ENCODE results near the gene DDX52. TPM values are rescaled to one million over a fixed set of nuclear protein-coding genes. Genes with fewer than 3 reads are reported as not detected.
"Not testable (repeated sequence)": the region's sequence is repeated elsewhere in the genome, so short reads cannot be mapped to it uniquely, and the experiment has no call there.

Gene DDX52
- total RNA-seq: 10 to 100 TPM; 25.0 to 45.2 TPM

DNA sequence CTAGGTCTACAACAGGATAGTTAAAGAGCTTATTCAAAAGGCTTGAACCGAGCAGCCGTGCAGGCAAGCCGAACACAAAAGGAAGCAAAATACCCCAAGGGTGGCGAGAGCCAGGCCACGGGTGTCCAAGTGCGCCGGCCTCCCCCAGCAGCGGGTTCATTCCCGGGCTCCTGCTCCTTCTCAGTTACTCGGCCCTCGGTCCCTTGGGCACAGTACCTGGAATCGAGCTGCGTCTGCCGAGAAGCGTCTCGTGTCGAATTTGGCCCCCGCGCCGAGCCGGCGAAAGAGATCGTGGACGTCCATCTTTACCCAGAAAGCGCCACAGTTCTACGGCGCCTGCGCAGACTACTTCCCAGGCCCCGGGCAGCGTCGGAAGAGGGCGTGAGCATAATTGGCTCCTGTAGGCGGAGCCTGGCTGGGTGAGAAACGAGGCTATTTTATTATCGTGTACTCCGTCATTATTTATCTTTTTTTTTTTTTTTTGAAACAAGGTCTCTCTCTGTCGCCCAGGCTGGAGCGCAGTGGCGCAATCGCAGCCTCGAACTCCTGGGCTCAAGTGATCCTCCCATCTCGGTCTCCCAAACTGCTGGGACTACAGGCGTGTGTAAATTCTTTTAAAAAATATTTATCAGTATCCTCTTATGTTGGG lies at the start of gene DDX52:
Gene DDX52 (minus strand): TSS at position 329 of the 649 bp plus-strand sequence. CDS start 26 bp downstream, at position 303.
- H3K9me3 Mint-ChIP-seq: no peaks in the 10 kb centered on the region
- H3K27ac Mint-ChIP-seq: peak within 1 kb of the TSS; percentile 95 to 97
- peak; percentile 82 to 89 for DNase-seq (ENCODE audit: low spot score in 2 of 2)
- peak; percentile 98 to 99 for ATAC-seq
- peaks cover 20% of the 10 kb centered on the region in 2 donors for H3K36me3 Mint-ChIP-seq

- DNase-seq (ENCODE audit: low spot score in 2 of 2) (no peak), ATAC-seq (no peak)
- H3K27ac Mint-ChIP-seq: no peak overlapping the region
- no peaks in the 10 kb centered on the region for H3K36me3 Mint-ChIP-seq
- peaks cover 0 to 4% of the 10 kb centered on the region in 2 donors for H3K9me3 Mint-ChIP-seq
These were observed 48.6 kb upstream of the DDX52 start for GRCh38 chr17:37691807-37692206.

DNA sequence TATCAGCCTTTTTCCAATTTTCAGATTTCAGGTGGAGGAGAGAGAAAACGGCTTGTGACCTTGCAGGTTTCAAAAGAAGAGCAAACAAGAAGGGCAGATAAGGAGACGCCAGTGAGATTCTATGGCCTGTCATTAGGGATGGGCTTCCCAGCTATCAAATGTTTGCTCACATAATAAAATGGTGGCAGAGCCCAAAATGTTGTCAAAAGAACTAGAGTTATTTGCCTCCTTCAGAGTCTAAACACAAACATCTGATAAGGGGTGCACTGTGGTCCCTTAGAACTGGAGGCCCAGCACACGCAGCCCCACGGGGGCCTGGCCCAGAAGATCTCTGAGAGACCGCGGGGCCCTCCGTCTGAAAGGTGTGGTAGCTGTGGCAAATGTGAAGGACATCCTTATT lies 46.1 kb upstream of the DDX52 start:
- no peak for DNase-seq (ENCODE audit: low spot score in 2 of 2)
- no peaks in the 10 kb centered on the region for H3K9me3 Mint-ChIP-seq
- H3K36me3 Mint-ChIP-seq: no peaks in the 10 kb centered on the region
- no peak overlapping the region for H3K27ac Mint-ChIP-seq
- no peak for ATAC-seq

GRCh38 chr17:37683454-37683984 lies 40.3 kb upstream of the DDX52 start:
- ATAC-seq: no peak
- Mint-ChIP-seq H3K27ac (no peak overlapping the region), H3K9me3 (peaks cover 2 to 8% of the 10 kb centered on the region in 2 donors), H3K36me3 (peaks cover under 1 to 2% of the 10 kb centered on the region in 2 donors)
- no peak for DNase-seq (ENCODE audit: low spot score in 2 of 2)

DNA sequence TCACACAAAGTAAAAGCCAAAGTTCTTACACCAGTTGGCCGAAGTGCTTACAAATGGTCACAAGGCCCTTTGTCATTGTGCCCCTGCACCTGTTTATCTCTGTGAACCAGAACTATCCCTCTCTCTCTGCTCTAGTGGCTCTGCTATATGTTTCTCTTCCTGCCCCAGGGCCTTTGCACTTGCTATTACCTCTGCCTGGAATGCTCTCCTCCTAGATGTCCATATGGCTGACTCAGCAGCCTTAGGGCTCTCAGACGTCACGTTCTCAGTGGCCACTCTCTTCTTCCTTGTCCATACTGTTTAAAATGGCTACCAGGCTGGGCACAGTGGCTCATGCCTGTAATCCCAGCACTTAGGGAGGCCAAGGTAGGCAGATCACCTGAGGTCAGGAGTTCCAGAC lies 38.8 kb upstream of the DDX52 start:
- no peak for DNase-seq (ENCODE audit: low spot score in 2 of 2)
- H3K27ac Mint-ChIP-seq: peak overlapping the region in 1 of 2 donors; percentile 3
- H3K9me3 Mint-ChIP-seq: peaks cover 4 to 11% of the 10 kb centered on the region in 2 donors
- no peak for ATAC-seq
- peaks cover 5% of the 10 kb centered on the region in 2 donors for H3K36me3 Mint-ChIP-seq

- H3K36me3 Mint-ChIP-seq; DNase-seq (ENCODE audit: low spot score in 2 of 2); ATAC-seq; H3K27ac Mint-ChIP-seq: not testable (repeated sequence)
- peaks cover 4 to 11% of the 10 kb centered on the region in 2 donors for H3K9me3 Mint-ChIP-seq
These were observed 36.7 kb upstream of the DDX52 start for GRCh38 chr17:37679995-37680394.

DNA sequence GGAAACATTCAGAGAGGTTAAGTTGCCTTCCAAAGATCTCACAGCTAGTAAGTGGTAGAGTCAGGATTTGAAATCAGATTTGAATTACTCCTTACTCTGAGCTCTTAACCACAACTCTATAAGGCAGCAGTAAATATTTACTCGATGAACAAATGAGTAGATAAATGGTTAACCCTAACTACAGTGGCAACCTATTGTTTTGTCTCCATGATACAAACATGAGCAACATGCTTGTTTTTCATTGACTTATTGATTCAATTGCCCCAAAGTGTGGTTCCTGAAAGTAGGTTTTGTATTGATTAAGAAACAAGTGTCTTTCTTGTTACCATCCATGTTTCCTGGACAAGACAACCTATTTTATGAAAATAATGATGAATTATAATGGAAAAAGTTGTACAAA lies 34.8 kb upstream of the DDX52 start:
- no peak for DNase-seq (ENCODE audit: low spot score in 2 of 2)
- Mint-ChIP-seq H3K36me3 (peaks cover 5% of the 10 kb centered on the region in 2 donors), H3K9me3 (peaks cover 4 to 11% of the 10 kb centered on the region in 2 donors), H3K27ac (no peak overlapping the region)
- ATAC-seq: no peak

DNA sequence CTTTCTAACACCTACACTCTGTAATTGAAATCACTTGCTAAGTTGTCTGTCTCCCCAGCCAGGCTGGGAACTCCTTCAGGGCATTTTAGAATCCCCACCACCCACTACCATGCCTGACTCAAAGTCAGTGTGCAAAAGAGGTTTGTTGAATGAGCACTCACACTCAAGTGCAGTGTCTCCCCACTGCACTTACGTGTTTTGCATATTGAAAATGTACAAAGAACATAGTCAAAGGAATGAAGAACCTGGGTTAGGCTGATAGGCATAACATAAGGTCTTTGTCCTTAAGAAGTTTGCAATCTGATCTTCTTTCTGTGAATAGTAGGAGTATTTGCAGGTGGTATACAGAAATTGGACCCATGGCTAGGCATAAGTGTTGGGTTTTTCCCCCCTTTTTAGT lies 33.8 kb upstream of the DDX52 start:
- DNase-seq (ENCODE audit: low spot score in 2 of 2) (no peak), ATAC-seq (no peak)
- H3K9me3 Mint-ChIP-seq: peaks cover 4 to 9% of the 10 kb centered on the region in 2 donors
- H3K36me3 Mint-ChIP-seq: peaks cover 5% of the 10 kb centered on the region in 2 donors
- no peak overlapping the region for H3K27ac Mint-ChIP-seq

GRCh38 chr17:37676115-37676925 lies 33.1 kb upstream of the DDX52 start:
- peaks cover 5% of the 10 kb centered on the region in 2 donors for H3K36me3 Mint-ChIP-seq

GRCh38 chr17:37674511-37674910 lies 31.3 kb upstream of the DDX52 start:
- Mint-ChIP-seq H3K9me3 (peaks cover 4% of the 10 kb centered on the region in 2 donors), H3K27ac (no peak overlapping the region), H3K36me3 (peaks cover 5% of the 10 kb centered on the region in 2 donors)
- ATAC-seq: no peak
- DNase-seq (ENCODE audit: low spot score in 2 of 2): no peak

More at GRCh38 chr17:37676115-37676925, 33.1 kb upstream of the DDX52 start:
- DNase-seq (ENCODE audit: low spot score in 2 of 2): no peak
- H3K9me3 Mint-ChIP-seq: peaks cover 4% of the 10 kb centered on the region in 2 donors
- peak overlapping the region in 1 of 2 donors; percentile 55 for H3K27ac Mint-ChIP-seq
- ATAC-seq: no peak

DNA sequence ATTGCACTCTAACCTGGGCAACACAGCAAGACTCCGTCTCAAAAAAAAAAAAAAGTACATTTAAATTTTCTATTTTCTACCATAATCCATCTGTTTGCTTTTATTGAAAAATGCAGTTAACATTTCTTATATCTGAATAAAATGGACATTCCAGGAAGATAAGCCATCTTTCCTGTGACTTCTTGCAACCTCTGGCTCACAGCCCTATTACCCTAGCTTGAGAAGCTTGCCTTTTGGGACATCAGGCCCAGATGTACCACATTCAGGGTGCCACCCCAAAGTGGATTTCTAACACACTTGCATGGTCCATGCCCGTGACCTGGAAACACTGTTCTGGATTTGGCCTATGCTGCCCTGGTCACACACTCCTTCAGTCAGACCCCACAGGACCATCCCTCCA lies 30.1 kb upstream of the DDX52 start:
- H3K36me3 Mint-ChIP-seq: peaks cover 2 to 3% of the 10 kb centered on the region in 2 donors
- no peak for DNase-seq (ENCODE audit: low spot score in 2 of 2)
- no peak for ATAC-seq
- peaks cover 1 to 2% of the 10 kb centered on the region in 2 donors for H3K9me3 Mint-ChIP-seq
- no peak overlapping the region for H3K27ac Mint-ChIP-seq

GRCh38 chr17:37672548-37673078 lies 29.4 kb upstream of the DDX52 start:
- no peaks in the 10 kb centered on the region for H3K36me3 Mint-ChIP-seq
- no peaks in the 10 kb centered on the region for H3K9me3 Mint-ChIP-seq
- no peak overlapping the region for H3K27ac Mint-ChIP-seq
- ATAC-seq: no peak
- no peak for DNase-seq (ENCODE audit: low spot score in 2 of 2)

DNA sequence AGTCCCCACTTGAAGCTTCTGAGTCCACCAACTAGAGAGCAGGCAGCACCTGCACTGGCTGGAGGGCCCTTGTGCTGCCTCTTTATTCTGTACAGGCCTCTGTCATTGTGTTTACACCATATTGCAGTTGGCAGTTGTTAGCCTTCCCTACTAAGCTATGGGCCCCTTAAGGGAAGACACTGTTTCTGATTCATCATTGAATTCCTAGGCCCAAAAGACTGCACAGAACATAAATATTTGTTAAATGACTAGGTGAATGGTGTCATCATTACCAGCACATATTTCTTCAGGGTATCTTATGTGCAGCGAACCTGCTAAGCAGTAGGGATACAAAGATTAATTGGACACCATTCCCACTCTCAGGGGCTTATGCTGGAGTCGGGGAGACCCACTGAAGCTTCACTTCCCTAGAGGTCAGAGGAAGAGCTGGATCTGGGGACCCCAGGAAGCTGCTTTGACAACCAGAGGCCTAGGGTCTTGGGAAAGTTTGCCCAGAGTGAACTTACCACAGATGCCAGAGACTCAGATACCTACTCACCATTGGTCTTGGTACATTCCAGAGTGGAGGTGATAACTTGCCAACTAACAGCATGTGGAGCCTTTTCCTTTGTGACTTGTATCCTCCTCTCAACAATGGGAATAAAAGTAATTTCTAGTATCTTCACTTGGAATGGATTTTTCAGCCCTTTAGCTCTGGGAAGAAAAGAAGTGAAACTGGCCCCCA lies 28.7 kb upstream of the DDX52 start:
- no peaks in the 10 kb centered on the region for H3K36me3 Mint-ChIP-seq
- DNase-seq (ENCODE audit: low spot score in 2 of 2) (no peak), ATAC-seq (no peak)
- no peak overlapping the region for H3K27ac Mint-ChIP-seq
- H3K9me3 Mint-ChIP-seq: no peaks in the 10 kb centered on the region

GRCh38 chr17:37671028-37671823 lies 28.0 kb upstream of the DDX52 start:
- no peaks in the 10 kb centered on the region for H3K9me3 Mint-ChIP-seq
- DNase-seq (ENCODE audit: low spot score in 2 of 2): no peak
- no peak for ATAC-seq
- no peaks in the 10 kb centered on the region for H3K36me3 Mint-ChIP-seq
- H3K27ac Mint-ChIP-seq: peak overlapping the region in 1 of 2 donors; percentile 55

DNA sequence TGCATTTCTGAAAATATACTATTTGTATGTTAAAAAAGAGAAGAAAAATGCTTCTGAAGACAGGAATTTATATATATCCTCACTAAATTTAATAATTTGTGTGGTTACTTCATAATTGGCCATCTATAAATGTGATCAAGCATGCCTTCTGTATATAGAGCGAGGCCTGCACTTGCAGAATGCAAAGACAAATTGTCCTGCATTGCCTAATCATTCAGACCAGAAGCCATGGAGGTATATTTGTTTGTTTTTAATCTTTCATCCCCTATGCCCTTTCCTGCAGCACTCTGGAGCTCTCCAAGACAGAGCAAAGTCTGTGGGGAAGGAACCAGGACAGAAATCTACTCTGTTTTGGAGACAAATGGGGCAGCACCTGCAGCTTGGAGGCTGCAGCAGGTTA lies 23.8 kb upstream of the DDX52 start:
- H3K9me3 Mint-ChIP-seq: no peaks in the 10 kb centered on the region
- H3K36me3 Mint-ChIP-seq: no peaks in the 10 kb centered on the region
- no peak for ATAC-seq
- no peak for DNase-seq (ENCODE audit: low spot score in 2 of 2)
- H3K27ac Mint-ChIP-seq: no peak overlapping the region

- Mint-ChIP-seq H3K27ac (no peak overlapping the region), H3K36me3 (no peaks in the 10 kb centered on the region), H3K9me3 (no peaks in the 10 kb centered on the region)
- DNase-seq (ENCODE audit: low spot score in 2 of 2) (no peak), ATAC-seq (no peak)
These were observed 21.0 kb upstream of the DDX52 start for GRCh38 chr17:37664214-37664613.

Measured in activated naive CD4-positive, alpha-beta T cell treated with anti-CD3 and anti-CD28 coated beads, Interleukin-2, amount 50 U/mL, for 72 hours (primary cell).